ENCODE results near the gene ALDH1B1. TPM values are rescaled to one million over a fixed set of nuclear protein-coding genes. Genes with fewer than 3 reads are reported as not detected.

ALDH1B1 gene
- total RNA-seq, 1 experiment from 2014 or later, result 46.6 TPM

DNA sequence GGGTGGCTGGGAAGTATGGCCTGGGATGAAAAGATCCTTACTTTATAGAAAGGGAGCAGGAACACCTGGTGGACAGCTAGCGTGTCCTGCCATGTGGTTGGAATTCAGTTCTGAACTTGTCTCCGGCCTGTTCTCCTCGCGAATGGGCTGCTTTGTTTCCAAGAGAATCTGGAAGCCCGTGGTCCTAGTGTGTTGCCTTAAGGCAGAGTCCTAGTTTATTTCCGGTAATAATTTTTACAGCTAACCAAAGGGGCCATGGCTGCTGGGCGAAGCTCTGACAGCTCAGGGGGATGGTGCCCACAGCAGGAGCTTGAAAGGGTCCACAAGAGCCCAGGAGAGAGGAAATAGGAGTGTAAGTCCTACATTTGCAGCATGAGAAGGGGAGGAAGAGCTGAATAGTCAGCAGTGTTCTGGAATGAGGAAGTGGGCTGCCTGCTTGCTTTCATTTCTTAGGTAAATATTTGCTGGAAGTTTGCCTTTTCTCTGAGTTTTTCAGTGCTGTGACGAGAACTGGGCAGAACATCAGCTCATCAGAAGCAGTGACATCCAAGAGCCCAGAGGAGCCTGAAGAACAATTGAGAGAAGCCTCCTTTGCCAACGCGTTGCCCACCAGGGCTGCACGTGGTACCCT lies 44.8 kb downstream of the ALDH1B1 start:
- POLR2A ChIA-PET, result no interaction called here
- Histone ChIP-seq H3K4me1 (ENCODE audit: control insufficient read depth in 1 of 2, insufficient read depth in 2 of 2, low read length in 2 of 2) (no peaks in the 10 kb centered on the region), H3K9ac (ENCODE audit: low read length) (no peak overlapping the region), H3K9me3 (ENCODE audit: control insufficient read depth in 1 of 2, insufficient read depth in 1 of 2, low read depth in 1 of 2, low read length in 2 of 2) (peaks cover 0 to 8% of the 10 kb centered on the region in 2 experiments; a peak in 1 of 4 replicates), H3K36me3 (ENCODE audit: control insufficient read depth in 1 of 2, insufficient read depth in 2 of 2, low read length in 2 of 2) (no peaks in the 10 kb centered on the region), H3K4me2 (ENCODE audit: low read length) (no peak overlapping the region), H3K27ac (ENCODE audit: low read depth, low read length) (no peak overlapping the region), H3K27me3 (ENCODE audit: insufficient read depth, low read length) (no peaks in the 10 kb centered on the region), H4K20me1 (ENCODE audit: insufficient read depth) (no peaks in the 10 kb centered on the region), H3K4me3 (replicated peaks in 1 of 2; ENCODE audit: low read depth in 1 of 2, low read length in 2 of 2) (no peak overlapping the region), H2AFZ (ENCODE audit: low read depth, low read length, poor library complexity, severe bottlenecking) (no peak overlapping the region), H3K79me2 (ENCODE audit: insufficient read depth, low read length) (no peaks in the 10 kb centered on the region), H3K9me2 (ENCODE audit: insufficient read depth) (no peaks in the 10 kb centered on the region)
- CTCF ChIA-PET, result interaction anchor here (0.9 kb wide), 1 partner anchor 20 kb away, joined by 3 read pairs; no protein-coding TSS in a partner anchor
- ATAC-seq (no peak), DNase-seq (ENCODE audit: low read depth, low spot score) (no peak)
- intact Hi-C loops (cut with micrococcal nuclease), result no loop called here
- no TSS peak for BruUV-seq (replicated peaks)
- TF ChIP-seq SRF (IDR thresholded peaks at IDR 0.05; ENCODE audit: low read depth) (no peak), EZH2phosphoT487 (IDR thresholded peaks at IDR 0.05; ENCODE audit: borderline replicate concordance) (no peak), TCF7L2 (IDR thresholded peaks at IDR 0.05; ENCODE audit: borderline replicate concordance, extremely low read depth, insufficient read depth, insufficient read length) (no peak)
- TF ChIP-seq, protein P1, sequence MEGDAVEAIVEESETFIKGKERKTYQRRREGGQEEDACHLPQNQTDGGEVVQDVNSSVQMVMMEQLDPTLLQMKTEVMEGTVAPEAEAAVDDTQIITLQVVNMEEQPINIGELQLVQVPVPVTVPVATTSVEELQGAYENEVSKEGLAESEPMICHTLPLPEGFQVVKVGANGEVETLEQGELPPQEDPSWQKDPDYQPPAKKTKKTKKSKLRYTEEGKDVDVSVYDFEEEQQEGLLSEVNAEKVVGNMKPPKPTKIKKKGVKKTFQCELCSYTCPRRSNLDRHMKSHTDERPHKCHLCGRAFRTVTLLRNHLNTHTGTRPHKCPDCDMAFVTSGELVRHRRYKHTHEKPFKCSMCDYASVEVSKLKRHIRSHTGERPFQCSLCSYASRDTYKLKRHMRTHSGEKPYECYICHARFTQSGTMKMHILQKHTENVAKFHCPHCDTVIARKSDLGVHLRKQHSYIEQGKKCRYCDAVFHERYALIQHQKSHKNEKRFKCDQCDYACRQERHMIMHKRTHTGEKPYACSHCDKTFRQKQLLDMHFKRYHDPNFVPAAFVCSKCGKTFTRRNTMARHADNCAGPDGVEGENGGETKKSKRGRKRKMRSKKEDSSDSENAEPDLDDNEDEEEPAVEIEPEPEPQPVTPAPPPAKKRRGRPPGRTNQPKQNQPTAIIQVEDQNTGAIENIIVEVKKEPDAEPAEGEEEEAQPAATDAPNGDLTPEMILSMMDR (IDR thresholded peaks at IDR 0.05 in 2 of 3, conservative IDR thresholded peaks at IDR 0.05 in 1 of 3; ENCODE audit: borderline replicate concordance in 1 of 3, insufficient read depth in 1 of 3, low read depth in 2 of 3, low read length in 2 of 3), result no peak
- TF ChIP-seq, protein P2, sequence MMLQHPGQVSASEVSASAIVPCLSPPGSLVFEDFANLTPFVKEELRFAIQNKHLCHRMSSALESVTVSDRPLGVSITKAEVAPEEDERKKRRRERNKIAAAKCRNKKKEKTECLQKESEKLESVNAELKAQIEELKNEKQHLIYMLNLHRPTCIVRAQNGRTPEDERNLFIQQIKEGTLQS (IDR thresholded peaks at IDR 0.05), result no peak
- TF ChIP-seq, protein P3, sequence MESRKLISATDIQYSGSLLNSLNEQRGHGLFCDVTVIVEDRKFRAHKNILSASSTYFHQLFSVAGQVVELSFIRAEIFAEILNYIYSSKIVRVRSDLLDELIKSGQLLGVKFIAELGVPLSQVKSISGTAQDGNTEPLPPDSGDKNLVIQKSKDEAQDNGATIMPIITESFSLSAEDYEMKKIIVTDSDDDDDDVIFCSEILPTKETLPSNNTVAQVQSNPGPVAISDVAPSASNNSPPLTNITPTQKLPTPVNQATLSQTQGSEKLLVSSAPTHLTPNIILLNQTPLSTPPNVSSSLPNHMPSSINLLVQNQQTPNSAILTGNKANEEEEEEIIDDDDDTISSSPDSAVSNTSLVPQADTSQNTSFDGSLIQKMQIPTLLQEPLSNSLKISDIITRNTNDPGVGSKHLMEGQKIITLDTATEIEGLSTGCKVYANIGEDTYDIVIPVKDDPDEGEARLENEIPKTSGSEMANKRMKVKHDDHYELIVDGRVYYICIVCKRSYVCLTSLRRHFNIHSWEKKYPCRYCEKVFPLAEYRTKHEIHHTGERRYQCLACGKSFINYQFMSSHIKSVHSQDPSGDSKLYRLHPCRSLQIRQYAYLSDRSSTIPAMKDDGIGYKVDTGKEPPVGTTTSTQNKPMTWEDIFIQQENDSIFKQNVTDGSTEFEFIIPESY (IDR thresholded peaks at IDR 0.05; ENCODE audit: extremely low read depth, insufficient replicate concordance, low read length), result no peak
- RAD21 ChIA-PET (ENCODE audit: low non-redundant PET in 1 of 2, low total read pairs in 2 of 2, uncharacterized antibody in 2 of 2, unreplicated experiment in 2 of 2), result no interaction called here

All from HCT116 (cell line).